Melanocyte of skin (primary cell): ENCODE data around the gene SMCR8. TPM values are rescaled to one million over a fixed set of nuclear protein-coding genes. Genes with fewer than 3 reads are reported as not detected.

Experiments
- total RNA-seq, 2 donors: library from RNA; depleted of rRNA; stranded (reverse); fragments of >200 nt; gene quantifications; 2 replicates each; pipeline ENCODE4 v1.2.3, GENCODE V29; 2012

SMCR8 gene
- total RNA-seq = 10 to 100 TPM; 25.8 to 28.0 TPM

GRCh38 chr17:18314731-18315561 lies at the start of gene SMCR8, which contains the start of gene TOP3A:
SMCR8 (plus strand) TSS chr17:18315293; CDS start chr17:18315790, 497 bp downstream.
TOP3A (minus strand) TSS chr17:18314994; CDS start chr17:18314778, 216 bp downstream.

GRCh38 chr17:18363101-18364049 lies 48.3 kb downstream of the SMCR8 start, which contains the start of gene SHMT1:
SHMT1 (minus strand) TSS chr17:18363550; CDS start chr17:18355981, 7,569 bp downstream.

Other genes with a start within 250 kb of the SMCR8 start
- gene DRG2, start 227.3 kb upstream of the SMCR8 start, total RNA-seq = 10 to 100 TPM; 33.0 to 40.6 TPM
- gene MYO15A, start 206.5 kb upstream of the SMCR8 start, total RNA-seq = 1 to 10 TPM in 1 of 2 donors, under 1 TPM in 1; 0.67 to 1.4 TPM
- gene ALKBH5, start 131.5 kb upstream of the SMCR8 start, total RNA-seq = 100 to 1,000 TPM in 1 of 2 donors, 10 to 100 TPM in 1; 91.5 to 106 TPM
- 10 to 100 TPM; 27.3 to 30.3 TPM for gene LLGL1, start 89.7 kb upstream of the SMCR8 start, total RNA-seq
- 100 to 1,000 TPM; 127 to 166 TPM for gene FLII, start 56.6 kb upstream of the SMCR8 start, total RNA-seq
- 10 to 100 TPM; 13.1 to 15.7 TPM for gene MIEF2, start 54.6 kb upstream of the SMCR8 start, total RNA-seq
- 10 to 100 TPM; 42.6 to 44.4 TPM for gene TOP3A, start 299 bp upstream of the SMCR8 start, total RNA-seq
- 10 to 100 TPM; 33.7 to 40.0 TPM for gene SHMT1, start 48.3 kb downstream of the SMCR8 start, total RNA-seq
- gene EVPLL, start 62.5 kb downstream of the SMCR8 start, total RNA-seq = not detected
- not detected for gene LGALS9C, start 161.5 kb downstream of the SMCR8 start, total RNA-seq